HG03565 (cell line): Measurements from ENCODE around the gene BLVRA.

Experiments
- ATAC-seq: cut with Tn5 transposase; IDR thresholded peaks from one replicate; pipeline ENCODE4 v1.9.1; 2021; ENCODE audit warnings: mild to moderate bottlenecking, moderate library complexity; ENCODE audit not compliant: unreplicated experiment

Gene BLVRA

DNA sequence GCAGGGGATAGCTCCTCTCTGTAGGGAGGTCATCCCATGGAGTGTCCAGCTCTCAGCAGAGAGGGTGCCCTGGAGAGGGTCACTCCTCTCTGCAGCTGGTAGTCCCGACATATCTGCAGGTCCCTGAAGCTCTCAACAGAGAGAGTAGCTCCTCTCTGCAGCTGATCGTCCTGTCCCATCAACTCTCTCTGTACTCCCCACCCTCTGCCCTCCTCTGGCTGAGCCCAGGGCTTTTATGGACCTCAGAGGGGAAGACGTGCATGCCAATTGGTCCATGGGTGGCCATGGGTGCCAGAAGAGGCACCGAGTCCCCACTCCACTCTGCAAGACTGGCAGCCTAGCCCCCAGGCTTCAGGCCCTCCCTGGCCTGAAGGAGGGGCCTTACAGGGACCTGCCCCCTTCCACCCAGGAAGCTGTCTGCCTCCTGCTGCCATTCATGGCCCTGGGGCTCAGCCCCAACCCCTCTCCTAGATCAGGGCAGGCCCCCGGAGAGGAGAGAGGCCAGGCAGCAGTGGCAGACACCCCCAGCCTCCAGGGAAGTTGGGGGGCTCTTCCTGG lies 9.0 kb upstream of the BLVRA start:
- ATAC-seq = no peak

DNA sequence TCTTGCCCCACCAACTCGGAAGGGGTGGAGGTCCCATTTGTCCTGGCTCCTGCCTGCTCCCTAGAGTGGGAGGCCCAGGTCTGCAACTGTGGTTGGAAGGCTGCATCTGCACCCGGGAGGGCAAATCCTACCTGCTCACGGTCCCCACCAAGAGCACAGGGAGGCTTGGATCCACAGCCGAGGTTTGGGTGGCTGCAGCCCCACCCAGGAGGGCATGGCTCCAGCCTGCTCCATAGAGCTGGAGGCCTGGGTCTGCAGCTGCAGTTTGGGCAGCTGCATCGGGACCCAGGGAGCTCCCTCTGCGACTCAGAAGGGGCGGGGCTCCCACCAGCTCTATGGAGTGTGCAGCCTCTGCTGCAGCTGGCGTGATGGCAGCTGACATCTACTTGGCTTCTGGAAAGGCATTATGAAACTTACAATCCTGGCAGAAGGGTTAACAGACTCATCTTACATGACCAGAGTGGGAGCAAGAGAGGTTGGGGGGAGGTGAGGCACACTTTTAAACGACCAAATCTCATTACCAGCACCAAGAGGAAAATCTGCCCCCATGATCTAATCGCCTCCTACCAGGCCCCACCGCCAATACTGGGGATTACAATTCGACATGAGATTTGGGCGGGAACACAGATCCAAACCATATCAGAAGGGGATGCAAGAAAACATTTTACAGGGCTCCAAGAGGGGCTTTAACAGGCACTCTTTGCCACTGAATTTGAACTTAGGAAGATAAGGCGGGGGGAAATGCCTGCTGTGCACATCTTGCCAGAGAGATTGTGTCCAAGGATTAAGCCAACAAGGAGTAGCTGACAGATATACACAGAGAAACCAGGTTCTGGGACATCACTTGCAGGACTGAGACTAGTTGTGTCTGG lies 8.2 kb upstream of the BLVRA start:
- ATAC-seq = no peak

DNA sequence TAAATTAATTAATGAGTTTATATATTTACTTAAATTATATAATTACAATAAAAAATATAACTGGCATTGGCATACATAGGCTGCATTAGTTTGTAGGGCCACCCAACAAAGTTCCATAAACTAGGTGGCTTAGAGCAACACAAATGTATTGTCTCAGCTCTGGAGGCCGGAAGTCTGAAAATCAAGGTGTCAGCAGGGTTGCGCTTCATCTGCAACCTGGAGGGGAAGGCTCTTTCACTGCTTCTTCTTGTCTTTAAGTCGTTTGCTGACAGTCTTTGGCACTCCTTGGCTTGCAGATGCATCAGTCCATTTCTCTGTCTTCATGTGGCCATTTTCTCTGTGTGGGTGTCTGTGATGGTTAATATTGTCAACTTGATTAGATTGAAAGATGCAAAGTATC lies 6.1 kb upstream of the BLVRA start:
- no peak for ATAC-seq

DNA sequence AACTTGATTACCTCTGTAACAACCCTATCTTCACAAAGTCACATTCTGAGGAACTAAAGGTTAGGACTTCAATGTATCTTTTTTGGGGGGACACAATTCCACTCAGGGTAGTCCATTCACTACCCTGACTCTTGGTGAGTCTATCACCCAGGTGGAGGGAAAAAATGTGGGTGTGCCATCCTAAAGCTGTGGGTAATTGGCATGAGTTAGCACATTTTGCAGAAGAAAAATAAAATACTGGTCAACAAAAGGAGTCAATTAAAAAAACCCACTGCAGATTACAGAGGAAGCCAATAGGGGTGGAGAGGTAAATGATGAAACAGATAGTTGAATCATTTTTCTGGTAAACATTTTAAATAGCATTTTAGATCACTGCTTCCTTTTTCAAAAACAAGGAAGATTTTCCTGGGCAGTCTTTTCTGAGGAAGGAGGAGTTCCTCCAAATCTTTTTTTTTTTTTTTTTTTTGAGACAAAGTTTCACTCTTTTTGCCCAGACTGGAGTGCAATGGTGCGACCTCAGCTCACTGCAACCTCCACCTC lies 5.1 kb upstream of the BLVRA start:
- ATAC-seq = no peak

DNA sequence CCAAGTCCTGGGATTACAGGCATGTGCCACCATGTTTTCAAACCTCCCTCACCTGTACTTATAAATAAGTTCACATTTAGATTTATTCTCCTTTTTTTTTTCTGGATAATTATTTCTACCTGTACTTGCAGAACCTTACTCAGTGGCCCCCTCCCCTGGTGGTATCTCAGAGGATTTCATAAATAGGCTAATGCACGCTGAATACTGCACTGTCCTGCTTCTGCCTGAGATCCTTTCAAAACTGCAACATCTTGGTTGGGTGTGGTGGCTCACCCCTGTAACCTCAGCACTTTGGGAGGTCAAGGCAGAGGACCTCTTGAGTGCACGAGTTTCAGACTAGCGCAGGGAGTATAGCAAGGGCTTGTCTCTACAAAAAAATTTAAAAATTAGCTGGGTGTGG lies 4.6 kb upstream of the BLVRA start:
- ATAC-seq = no peak

DNA sequence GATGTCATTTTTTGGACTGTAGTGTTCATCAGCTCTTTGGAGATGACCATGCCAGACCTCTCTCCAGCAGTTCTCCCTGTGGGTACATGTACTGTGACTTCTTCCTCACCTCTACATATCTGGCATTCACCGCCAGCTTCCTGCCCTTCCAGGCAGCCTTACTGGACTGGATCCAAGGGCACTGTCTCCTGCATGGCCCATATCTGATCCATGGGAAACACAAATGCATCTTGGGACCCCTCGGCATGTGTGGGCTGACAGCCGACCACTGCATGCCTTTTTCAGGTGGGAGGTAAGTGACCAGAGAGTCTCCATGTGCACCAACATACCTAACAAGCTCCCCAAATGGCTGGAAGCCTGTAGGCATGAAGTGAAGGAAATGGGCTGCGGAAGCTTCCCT lies 3.9 kb upstream of the BLVRA start:
- no peak for ATAC-seq

DNA sequence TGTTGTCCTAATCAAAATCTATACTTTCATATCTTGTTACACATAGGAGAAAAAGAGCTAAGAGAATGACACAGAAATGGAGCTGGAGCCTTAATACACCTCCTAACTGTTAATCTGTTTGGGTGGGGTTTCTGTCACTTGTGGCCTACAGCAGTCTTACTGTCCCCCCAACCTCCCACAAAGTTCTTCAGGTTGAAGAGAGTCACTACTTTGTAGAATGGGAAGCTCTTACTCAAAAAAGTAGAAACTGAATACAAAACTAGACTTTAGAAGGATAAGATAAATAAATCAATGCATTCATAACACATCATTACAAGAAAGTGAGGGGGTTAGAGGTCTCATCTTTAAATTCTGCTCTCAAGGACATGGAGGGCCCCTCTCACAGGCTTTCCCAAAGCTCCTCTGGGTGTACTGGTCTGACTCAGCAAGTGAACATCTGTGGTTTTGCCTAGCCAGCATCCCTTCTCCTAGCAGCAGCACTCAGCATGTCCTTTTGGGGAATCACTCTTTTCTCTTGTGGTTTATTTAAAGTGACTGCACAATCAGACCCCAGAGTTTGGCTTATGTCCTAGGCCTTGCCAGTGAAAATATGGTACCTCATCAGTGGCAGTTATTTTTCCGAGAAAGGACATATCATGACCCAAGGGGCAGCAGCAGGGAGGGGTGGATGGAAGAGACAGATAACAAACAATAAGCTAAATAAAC lies 2.0 kb upstream of the BLVRA start:
- ATAC-seq = no peak

DNA sequence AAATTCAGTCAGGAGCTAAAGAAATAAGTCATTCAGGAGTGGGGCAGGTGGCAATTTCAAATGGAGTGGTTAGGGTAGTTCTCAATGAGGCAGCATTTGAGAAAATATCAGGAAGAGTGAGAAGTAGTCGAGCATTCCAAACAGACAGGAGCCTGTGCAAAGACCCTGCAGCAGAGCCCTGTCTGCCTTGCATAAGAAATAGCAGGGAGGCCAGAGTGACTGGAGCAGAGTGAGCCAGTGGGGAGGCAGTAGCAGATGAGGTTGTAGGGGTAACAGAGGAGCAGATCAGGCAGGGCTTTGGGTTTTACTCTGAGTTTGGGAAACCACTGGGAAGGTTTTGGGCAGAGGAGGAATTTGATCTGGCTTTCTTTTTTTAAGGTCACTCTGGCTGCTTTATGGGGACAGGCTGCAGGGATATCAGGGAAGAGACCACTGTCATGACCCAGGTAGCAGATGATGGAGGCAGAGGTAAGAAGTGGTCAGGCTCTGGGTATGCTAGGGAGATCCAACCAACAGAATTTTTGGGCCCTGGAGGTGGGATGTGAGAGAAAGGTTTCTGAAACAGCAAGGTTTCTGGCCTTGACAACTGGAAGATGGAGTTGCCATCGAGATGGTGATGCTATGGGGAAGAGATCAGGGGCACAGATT lies 1.3 kb upstream of the BLVRA start:
- ATAC-seq = no peak

DNA sequence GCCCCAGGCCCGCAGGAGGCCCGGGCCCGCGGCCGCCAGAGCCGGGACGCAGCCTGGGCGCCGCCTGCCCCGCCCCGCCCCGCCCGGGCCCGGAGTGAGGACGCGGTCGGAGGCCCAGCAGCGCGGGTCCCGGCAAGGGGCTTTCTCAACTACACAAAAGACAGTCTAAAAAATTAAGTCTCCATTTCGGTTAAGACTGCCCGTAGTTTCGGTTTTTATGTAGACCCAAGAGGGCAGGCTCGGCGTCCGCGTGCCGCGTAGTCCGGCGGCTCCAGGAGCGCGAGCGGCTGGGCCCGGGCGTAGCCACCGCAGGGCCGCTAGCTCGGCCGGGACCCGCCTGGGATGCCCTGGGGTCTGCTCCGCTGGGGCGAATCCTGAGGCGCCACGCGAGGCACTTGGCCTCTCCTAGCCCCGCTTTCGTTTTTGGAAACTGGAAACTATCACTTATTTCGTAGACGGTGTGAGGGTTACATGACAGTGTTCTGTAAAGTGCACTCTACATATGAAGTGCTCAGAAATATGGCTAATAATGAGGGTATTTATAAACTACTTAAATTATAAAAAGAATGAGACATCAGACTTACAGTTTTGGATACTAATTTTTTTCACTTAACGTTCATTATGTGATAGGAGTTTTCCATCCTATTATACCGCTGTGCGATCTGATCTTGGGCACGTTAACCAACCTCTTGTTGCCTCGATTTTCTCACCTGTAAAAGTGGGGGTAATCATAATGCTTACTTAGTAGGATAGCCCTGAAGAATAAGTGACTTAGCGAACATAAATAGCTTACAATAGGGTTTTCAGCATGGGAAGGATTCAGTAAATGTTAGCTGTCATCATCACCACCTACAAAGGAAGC lies 573 bp downstream of the BLVRA start:
- peak; percentile 48 for ATAC-seq

DNA sequence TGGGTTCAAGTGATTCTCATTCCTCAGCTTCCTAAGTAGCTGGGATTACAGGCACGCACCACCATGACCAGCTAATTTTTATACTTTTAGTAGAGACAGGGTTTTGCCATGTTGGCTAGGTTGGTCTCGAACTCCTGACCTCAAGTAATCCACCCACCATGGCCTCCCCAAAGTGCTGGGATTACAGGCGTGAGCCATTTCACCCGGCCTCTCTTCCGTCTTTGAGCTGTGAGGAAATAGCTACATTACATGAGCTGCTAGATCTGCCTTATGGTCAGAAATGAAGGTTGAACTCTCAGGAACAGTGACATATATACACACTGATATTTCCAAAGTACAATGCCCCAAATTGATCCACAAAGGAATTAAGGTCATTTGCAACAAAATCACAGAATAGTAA lies 2.4 kb downstream of the BLVRA start:
- no peak for ATAC-seq

DNA sequence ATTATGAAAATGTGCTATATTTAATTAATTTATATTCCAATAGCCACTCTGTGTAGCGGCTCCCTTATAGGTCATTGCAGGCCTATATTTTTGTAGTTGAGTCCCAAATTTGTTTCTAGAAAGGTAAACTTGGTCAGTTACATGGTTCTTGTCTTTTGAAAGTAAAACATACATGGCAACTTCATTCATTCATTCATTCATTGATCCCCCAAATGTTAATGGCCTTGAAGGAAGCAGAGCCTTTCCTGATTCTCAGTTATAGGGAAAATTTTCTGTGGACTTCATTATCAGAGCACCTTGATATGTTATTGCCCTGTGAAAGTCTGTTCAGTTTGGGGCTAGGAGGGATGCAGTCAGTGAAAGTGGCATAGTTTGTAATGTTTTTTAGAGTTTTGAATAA lies 2.9 kb downstream of the BLVRA start:
- no peak for ATAC-seq

DNA sequence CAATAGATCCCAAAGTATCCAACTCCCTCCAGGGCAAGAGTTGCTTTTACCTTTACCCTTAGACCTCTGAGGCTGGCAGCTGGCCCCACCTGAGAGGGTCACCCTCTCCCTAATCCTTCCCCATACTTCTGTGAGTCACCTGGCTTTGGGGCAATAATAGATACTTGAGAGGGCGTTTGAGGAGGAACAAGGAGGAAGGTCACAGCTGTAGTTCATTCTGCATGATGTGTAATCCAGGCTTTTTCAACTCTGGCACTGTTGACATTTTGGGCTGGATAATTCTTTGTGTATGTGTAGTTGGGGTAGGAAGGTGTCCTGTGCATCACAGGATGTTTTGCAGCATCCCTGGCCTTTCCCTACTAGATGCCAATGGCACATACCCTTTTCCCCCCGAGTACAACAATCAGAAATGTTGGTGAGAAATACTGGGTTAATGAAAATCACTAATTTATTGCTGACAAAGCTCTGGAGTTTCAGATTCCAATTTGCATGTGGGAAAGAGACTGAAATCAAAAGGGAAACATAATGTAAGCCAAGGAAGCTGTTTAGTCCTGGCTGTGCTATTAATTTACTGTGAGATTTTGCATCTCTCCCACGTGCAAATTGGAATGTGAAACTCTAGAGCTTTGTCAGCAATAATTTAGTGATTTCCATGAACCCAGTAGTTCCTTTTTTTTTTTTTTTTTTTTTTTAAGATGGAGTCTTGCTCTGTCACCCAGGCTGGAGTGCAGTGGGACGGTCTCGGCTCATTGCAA lies 3.6 kb downstream of the BLVRA start:
- ATAC-seq = no peak

DNA sequence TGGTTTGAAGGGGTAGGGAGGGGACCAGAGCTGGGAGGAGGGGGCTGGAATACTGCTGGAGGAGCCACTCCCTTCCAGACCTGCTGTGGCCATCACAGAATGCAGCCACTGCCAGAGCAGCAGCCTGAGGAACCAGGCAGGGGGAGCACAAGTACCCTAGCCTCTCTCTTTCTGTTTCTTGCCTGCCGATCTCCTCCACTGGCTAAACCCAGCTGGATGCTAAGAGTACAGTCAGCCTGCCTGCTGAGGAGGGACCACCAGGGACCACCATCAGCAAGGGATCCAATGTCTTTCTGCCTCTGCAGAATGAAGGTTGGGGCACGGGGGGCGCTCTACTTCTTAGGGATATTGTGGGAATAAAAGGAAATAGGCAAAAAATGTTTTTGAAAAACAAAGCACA lies 4.7 kb downstream of the BLVRA start:
- ATAC-seq = no peak

DNA sequence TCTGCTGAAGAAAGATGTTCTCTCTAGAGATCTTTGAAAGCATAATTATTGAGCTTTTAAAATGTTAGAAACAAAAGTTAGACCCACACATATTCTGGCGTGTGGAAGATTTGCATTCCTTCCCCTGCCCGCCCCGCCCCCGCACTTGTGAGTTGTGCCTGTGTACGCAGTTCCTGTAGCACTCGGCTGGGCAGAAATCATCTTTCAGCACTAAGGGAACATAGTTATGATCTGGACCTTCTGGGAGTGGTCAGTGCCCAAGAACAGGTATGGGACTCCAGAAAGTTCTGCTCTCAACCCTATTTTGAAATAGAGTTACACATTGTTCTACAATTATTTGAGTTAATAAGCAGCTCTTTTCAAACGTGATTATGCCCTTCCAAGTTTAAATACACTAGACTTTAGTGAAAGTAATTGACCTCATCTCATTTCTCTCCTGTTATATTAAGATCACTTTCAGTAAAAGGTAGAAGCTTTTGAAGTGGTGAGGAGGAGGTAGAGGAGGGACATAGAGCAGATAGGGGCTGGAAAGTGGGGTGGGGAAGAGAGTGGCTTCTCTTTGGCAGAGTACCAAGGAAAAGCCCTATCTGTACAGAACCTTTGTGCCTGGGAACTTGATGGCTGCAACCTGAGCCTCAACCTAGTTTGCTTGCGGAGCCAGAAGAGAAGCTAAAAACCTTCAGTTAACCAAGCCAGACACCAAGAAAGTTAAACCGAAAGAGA lies 5.7 kb downstream of the BLVRA start:
- ATAC-seq = no peak

DNA sequence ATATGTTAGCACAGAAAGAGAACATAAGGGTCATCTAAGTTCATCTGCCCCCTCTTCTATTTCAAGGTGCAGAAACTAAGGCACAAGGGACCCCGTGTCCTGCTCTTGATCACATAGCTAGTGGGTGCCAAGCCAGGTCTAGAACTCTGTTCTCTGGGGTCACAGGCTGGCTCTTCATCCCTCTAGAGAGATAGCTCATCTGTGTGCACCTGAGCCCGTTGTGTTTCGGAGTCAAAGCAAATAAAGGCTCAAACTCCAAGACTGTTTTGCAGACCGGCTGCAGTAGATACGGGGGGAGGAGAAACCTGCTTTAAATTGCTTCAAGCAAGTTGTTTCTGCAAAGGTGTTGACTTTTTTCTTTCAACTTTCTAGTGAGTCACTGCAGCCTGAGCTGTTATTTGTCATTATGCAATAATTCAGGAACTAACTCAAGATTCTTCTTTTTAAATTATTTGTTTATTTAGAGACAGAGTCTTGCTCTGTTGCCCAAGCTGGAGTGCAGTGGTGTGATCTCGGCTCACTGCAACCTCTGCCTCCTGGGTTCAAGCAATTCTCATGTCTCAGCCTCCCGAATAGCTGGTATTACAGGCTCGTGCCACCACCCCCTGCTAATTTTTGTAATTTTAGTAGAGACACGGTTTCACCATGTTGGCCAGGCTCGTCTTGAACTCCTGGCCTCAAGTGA lies 6.5 kb downstream of the BLVRA start:
- no peak for ATAC-seq

DNA sequence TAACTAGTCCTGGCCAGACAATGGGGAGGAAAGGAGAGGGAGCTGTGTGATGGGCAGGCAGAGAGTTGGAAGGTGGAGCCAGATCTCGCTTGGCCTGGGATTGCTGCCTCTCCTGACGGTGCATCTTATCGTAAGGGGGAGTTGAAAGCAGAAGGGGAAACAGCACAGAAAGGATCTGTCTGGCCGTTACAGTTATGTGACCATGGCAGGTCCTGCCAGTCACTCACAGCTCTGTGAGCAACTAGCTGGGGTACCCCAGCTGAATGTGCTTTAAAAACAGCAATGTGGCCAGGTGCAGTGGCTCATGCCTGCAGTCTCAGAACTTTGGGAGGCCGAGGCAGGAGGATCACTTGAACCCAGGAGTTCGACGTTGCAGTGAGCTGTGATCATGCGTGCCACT lies 8.1 kb downstream of the BLVRA start:
- no peak for ATAC-seq

DNA sequence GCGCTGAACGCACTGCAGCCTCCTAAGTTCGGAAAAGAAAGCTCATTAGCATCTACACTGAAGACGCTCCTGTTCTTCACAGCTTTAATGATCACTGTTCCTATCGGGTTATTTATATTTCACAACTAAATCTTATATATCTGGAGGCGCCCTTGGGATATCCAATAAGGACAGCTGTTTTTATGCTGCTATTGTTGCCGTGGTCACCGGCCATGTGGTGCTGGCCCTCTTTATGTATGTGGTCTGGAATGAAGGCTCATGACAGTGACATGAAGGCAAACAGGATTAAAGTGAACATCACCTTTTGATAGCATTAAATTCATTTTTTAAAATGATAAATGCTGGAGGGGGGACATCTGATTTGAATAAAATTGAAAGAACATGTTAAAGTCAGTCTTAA lies 8.8 kb downstream of the BLVRA start:
- ATAC-seq = no peak

DNA sequence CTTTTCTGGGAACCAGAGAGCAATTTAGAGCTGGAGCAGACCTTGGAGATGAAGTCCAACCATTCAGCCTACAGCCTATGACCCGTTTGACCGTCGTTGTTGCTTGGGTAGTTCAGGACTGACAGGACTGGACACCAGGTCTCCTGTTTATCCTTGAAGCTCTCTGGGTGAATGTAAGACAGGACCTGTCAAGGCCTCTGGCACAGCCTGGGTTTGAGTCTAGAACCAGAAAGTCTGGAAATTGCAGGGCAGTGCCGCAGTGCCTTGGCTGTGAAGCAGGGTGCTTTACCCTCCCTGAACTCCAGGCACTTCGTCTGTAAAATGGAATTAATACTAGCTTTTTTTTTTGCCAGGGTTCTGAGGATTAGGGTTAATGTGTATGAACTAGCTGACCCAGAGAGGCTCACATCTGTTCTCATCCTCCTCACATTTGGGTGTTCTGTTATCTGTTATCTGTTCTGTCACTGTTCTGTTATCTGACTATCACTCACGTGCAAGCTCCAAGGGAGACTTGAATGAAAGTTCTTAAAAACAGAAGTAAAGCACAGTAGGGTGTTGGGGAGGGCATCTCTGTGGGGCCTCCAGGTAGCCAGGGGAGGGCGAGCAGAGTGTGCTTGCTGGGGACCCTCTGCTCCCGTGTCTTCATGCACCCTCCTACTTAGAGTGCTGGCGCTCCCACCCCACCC lies 9.9 kb downstream of the BLVRA start:
- ATAC-seq = no peak
